Liver (tissue), 9 donors: ENCODE measurements around the gene HNRNPA1. TPM values are rescaled to one million over a fixed set of nuclear protein-coding genes. Genes with fewer than 3 reads are reported as not detected.
"Not testable (repeated sequence)": the region's sequence is repeated elsewhere in the genome, so short reads cannot be mapped to it uniquely, and the experiment has no call there.

ENCODE experiments used
- DNase-seq: peaks from one replicate; pipeline ENCODE4 v3.0.0-alpha.2; 2017; ENCODE audit warnings: low spot score
- H3K27ac ChIP-seq, 2 donors: one replicate each; pipeline ENCODE4 v1.7.0; 2013; ENCODE audit warnings: inconsistent platforms in 2 of 2, low read length in 2 of 2, control low read depth in 1 of 2, low read depth in 1 of 2, mild to moderate bottlenecking in 1 of 2
- H3K27me3 ChIP-seq, 4 donors: one replicate each; pipeline versions ENCODE4 v1.6.1 to v1.7.0; 2013; ENCODE audit warnings: low read length in 3 of 4, inconsistent platforms in 1 of 4, mild to moderate bottlenecking in 1 of 4, moderate library complexity in 1 of 4; ENCODE audit not compliant: control insufficient read depth in 4 of 4, insufficient read depth in 4 of 4
- H3K36me3 ChIP-seq, 4 donors: one replicate each; pipeline versions ENCODE4 v1.6.1 to v1.7.0; 2013; ENCODE audit warnings: low read length in 3 of 4, mild to moderate bottlenecking in 3 of 4, low read depth in 1 of 4, moderate library complexity in 1 of 4; ENCODE audit not compliant: control insufficient read depth in 4 of 4, insufficient read depth in 3 of 4
- H3K4me1 ChIP-seq, 4 donors: one replicate each; pipeline versions ENCODE4 v1.6.1 to v1.7.0; 2013; ENCODE audit warnings: low read length in 3 of 4, mild to moderate bottlenecking in 3 of 4, moderate library complexity in 1 of 4; ENCODE audit not compliant: control insufficient read depth in 4 of 4, insufficient read depth in 4 of 4
- H3K4me3 ChIP-seq, 3 donors: one replicate each; pipeline versions ENCODE4 v1.6.1 to v1.7.0; 2013; ENCODE audit warnings: low read length in 3 of 3, control low read depth in 1 of 3, low read depth in 1 of 3, mild to moderate bottlenecking in 1 of 3
- H3K9ac ChIP-seq, 2 donors: one replicate each; pipeline ENCODE4 v1.7.0; 2013; ENCODE audit warnings: low read length in 2 of 2, mild to moderate bottlenecking in 2 of 2, moderate library complexity in 2 of 2, control low read depth in 1 of 2, low read depth in 1 of 2
- H3K9me3 ChIP-seq, 4 donors: one replicate each; pipeline versions ENCODE4 v1.6.1 to v1.7.0; 2013; ENCODE audit warnings: low read length in 3 of 4; ENCODE audit not compliant: control insufficient read depth in 4 of 4
- CTCF ChIP-seq: fragments of 150-350 bp; IDR thresholded peaks from 2 replicates; pipeline ENCODE4 v1.5.1; 2017; ENCODE audit warnings: improper control_type of control experiment, low read depth, low read length; ENCODE audit not compliant: missing input control
- EGR1 ChIP-seq, 2 donors: IDR thresholded peaks; 2 replicates each; pipeline ENCODE4 v1.6.1; 2016 to 2018; ENCODE audit warnings: antibody characterized with exemption in 2 of 2, low read depth in 2 of 2
- FOXA2 ChIP-seq: IDR thresholded peaks from 2 replicates; pipeline ENCODE4 v1.6.1; 2016; ENCODE audit warnings: antibody characterized with exemption
- GABPA ChIP-seq, 2 donors: IDR thresholded peaks in 1 of 2; conservative IDR thresholded peaks in 1 of 2; 2 replicates each; pipeline ENCODE4 v1.6.1; 2016; ENCODE audit warnings: antibody characterized with exemption in 2 of 2, mild to moderate bottlenecking in 1 of 2, moderate library complexity in 1 of 2
- HNF4A ChIP-seq, 2 donors: conservative IDR thresholded peaks; 2 replicates each; pipeline ENCODE4 v1.6.1; 2016; ENCODE audit warnings: antibody characterized with exemption in 2 of 2, mild to moderate bottlenecking in 2 of 2
- HNF4G ChIP-seq: IDR thresholded peaks from 2 replicates; pipeline ENCODE4 v1.6.1; 2016; ENCODE audit warnings: antibody characterized with exemption
- JUND ChIP-seq, 2 donors: IDR thresholded peaks; 2 replicates each; pipeline ENCODE4 v1.6.1; 2016; ENCODE audit warnings: antibody characterized with exemption in 2 of 2
- RAD21 ChIP-seq, 2 donors: IDR thresholded peaks; 2 replicates each; pipeline ENCODE4 v1.6.1; 2016; ENCODE audit warnings: antibody characterized with exemption in 2 of 2, mild to moderate bottlenecking in 2 of 2
- RXRA ChIP-seq, 2 donors: IDR thresholded peaks; 2 replicates each; pipeline ENCODE4 v1.6.1; 2017 to 2018; ENCODE audit warnings: antibody characterized with exemption in 2 of 2, mild to moderate bottlenecking in 1 of 2
- SP1 ChIP-seq: IDR thresholded peaks from 2 replicates; pipeline ENCODE4 v1.6.1; 2018; ENCODE audit warnings: antibody characterized with exemption, mild to moderate bottlenecking
- TAF1 ChIP-seq: conservative IDR thresholded peaks from 2 replicates; pipeline ENCODE4 v1.6.1; 2016; ENCODE audit warnings: antibody characterized with exemption, mild to moderate bottlenecking
- YY1 ChIP-seq: IDR thresholded peaks from 2 replicates; pipeline ENCODE4 v1.6.1; 2016; ENCODE audit warnings: antibody characterized with exemption, mild to moderate bottlenecking
- WGBS: extraction: QIAGEN DNeasy Blood & Tissue Kit; methylation state at CpG from one replicate; pipeline ENCODE4 v1.1.7; 2013; 5-methylcytosine and 5-hydroxymethylcytosine counted together
- polyA plus RNA-seq, 2 donors: library from polyadenylated mRNA; stranded (reverse) in 1 of 2; unstranded in 1 of 2; fragments of 200-250 nt in 1 of 2; fragments of >200 nt in 1 of 2; fragmentation: Nextera tagmentation in 1 of 2; extraction: Ambion mirVana in 1 of 2; gene quantifications; one replicate each; pipeline versions ENCODE4 v1.2.1 to v1.2.3, GENCODE V29; 2013 to 2015
- total RNA-seq, 2 donors: library from RNA; depleted of rRNA; stranded (reverse); fragments of >200 nt; gene quantifications; one replicate each; pipeline ENCODE4 v1.2.3, GENCODE V29; 2014
- TF ChIP-seq, protein P1 (sequence below): IDR thresholded peaks from 2 replicates; pipeline ENCODE4 v1.6.1; 2016; ENCODE audit warnings: antibody characterized with exemption
- TF ChIP-seq, protein P2 (sequence below): IDR thresholded peaks from 2 replicates; pipeline ENCODE4 v1.6.1; 2016; ENCODE audit warnings: antibody characterized with exemption
- TF ChIP-seq, protein P3 (sequence below): IDR thresholded peaks from 2 replicates; pipeline ENCODE4 v1.6.1; 2016; ENCODE audit warnings: antibody characterized with exemption, mild to moderate bottlenecking
- TF ChIP-seq, protein P4 (sequence below): IDR thresholded peaks from 2 replicates; pipeline ENCODE4 v1.6.1; 2016; ENCODE audit warnings: antibody characterized with exemption
- donor health status: healthy.
- donor health status: healthy.
- donor health status: healthy.
- donor health status: healthy.
- donor health status: healthy.

HNRNPA1 gene
- total RNA-seq (100 to 1,000 TPM; 169 to 274 TPM), polyA plus RNA-seq (100 to 1,000 TPM in 1 of 2 donors, 10 to 100 TPM in 1; 81.0 to 241 TPM)

- peak within 1 kb of the TSS; percentile 73 to 90 for H3K9ac ChIP-seq
- H3K36me3 ChIP-seq = peaks cover 10 to 36% (median 27%) of the 10 kb centered on the region in 4 donors
- no peaks in the 10 kb centered on the region for H3K9me3 ChIP-seq
- H3K27me3 ChIP-seq = no peaks in the 10 kb centered on the region
- H3K27ac ChIP-seq = peak within 1 kb of the TSS; percentile 89 to 94
- H3K4me3 ChIP-seq = peak within 1 kb of the TSS; percentile 53 to 95 (median 86)
- H3K4me1 ChIP-seq = peaks cover 0 to 50% (median 42%) of the 10 kb centered on the region in 4 donors
- TF ChIP-seq RAD21 (IDR thresholded peaks at IDR 0.05) = no peak
- no peak for TF ChIP-seq GABPA (IDR thresholded peaks at IDR 0.05 in 1 of 2, conservative IDR thresholded peaks at IDR 0.05 in 1 of 2)
- TF ChIP-seq YY1 = peak; percentile 92
- no peak for TF ChIP-seq CTCF
- no peak for TF ChIP-seq HNF4A (conservative IDR thresholded peaks at IDR 0.05)
- TF ChIP-seq, protein P1, sequence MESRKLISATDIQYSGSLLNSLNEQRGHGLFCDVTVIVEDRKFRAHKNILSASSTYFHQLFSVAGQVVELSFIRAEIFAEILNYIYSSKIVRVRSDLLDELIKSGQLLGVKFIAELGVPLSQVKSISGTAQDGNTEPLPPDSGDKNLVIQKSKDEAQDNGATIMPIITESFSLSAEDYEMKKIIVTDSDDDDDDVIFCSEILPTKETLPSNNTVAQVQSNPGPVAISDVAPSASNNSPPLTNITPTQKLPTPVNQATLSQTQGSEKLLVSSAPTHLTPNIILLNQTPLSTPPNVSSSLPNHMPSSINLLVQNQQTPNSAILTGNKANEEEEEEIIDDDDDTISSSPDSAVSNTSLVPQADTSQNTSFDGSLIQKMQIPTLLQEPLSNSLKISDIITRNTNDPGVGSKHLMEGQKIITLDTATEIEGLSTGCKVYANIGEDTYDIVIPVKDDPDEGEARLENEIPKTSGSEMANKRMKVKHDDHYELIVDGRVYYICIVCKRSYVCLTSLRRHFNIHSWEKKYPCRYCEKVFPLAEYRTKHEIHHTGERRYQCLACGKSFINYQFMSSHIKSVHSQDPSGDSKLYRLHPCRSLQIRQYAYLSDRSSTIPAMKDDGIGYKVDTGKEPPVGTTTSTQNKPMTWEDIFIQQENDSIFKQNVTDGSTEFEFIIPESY = no peak
- TF ChIP-seq SP1 = peak; percentile 97
- TF ChIP-seq, protein P2, sequence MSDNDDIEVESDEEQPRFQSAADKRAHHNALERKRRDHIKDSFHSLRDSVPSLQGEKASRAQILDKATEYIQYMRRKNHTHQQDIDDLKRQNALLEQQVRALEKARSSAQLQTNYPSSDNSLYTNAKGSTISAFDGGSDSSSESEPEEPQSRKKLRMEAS = peak; percentile 43
- no peak for TF ChIP-seq FOXA2
- peak in 1 of 2 donors; percentile 6 for TF ChIP-seq JUND (IDR thresholded peaks at IDR 0.05)
- peak in 1 of 2 donors; percentile 19 for TF ChIP-seq EGR1 (IDR thresholded peaks at IDR 0.05; ENCODE audit: low read depth in 2 of 2)
- TF ChIP-seq HNF4G = no peak
- TF ChIP-seq TAF1 = peak; percentile 100
- no peak for TF ChIP-seq RXRA (IDR thresholded peaks at IDR 0.05)
- TF ChIP-seq, protein P3, sequence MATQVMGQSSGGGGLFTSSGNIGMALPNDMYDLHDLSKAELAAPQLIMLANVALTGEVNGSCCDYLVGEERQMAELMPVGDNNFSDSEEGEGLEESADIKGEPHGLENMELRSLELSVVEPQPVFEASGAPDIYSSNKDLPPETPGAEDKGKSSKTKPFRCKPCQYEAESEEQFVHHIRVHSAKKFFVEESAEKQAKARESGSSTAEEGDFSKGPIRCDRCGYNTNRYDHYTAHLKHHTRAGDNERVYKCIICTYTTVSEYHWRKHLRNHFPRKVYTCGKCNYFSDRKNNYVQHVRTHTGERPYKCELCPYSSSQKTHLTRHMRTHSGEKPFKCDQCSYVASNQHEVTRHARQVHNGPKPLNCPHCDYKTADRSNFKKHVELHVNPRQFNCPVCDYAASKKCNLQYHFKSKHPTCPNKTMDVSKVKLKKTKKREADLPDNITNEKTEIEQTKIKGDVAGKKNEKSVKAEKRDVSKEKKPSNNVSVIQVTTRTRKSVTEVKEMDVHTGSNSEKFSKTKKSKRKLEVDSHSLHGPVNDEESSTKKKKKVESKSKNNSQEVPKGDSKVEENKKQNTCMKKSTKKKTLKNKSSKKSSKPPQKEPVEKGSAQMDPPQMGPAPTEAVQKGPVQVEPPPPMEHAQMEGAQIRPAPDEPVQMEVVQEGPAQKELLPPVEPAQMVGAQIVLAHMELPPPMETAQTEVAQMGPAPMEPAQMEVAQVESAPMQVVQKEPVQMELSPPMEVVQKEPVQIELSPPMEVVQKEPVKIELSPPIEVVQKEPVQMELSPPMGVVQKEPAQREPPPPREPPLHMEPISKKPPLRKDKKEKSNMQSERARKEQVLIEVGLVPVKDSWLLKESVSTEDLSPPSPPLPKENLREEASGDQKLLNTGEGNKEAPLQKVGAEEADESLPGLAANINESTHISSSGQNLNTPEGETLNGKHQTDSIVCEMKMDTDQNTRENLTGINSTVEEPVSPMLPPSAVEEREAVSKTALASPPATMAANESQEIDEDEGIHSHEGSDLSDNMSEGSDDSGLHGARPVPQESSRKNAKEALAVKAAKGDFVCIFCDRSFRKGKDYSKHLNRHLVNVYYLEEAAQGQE = peak; percentile 95
- TF ChIP-seq, protein P4, sequence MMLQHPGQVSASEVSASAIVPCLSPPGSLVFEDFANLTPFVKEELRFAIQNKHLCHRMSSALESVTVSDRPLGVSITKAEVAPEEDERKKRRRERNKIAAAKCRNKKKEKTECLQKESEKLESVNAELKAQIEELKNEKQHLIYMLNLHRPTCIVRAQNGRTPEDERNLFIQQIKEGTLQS = no peak
- WGBS = under 1% methylated on average over 48 of the region's 48 CpGs
- DNase-seq = peak; percentile 93
Observed at GRCh38 chr12:54280468-54281260, at the start of gene HNRNPA1. Gene HNRNPA1, plus strand, starts transcription at chr12:54280726. Its CDS starts 82 bp downstream, at chr12:54280808.

DNA sequence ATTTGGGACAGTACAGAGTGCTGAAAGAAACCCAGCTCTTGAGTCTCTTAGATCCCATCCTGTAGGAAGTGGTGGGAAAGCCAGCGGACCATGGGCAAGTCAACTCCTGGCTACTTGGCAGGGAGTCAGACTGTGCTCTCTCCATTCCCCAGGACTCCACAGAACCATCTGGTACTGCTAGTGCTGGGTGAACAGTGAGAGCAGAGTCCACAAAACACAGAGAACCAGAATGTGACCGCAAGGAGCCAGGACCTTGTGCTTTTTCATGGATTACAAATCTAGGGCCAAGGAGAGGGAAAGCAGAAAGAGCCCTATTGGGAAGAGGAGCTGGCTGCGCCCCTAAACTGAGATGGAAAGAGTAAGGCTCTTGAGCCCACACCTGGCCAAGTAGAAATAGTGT, 49.3 kb upstream of the HNRNPA1 start:
- H3K4me1 ChIP-seq, H3K27ac ChIP-seq, H3K9me3 ChIP-seq, H3K27me3 ChIP-seq, H3K9ac ChIP-seq, H3K36me3 ChIP-seq, DNase-seq, H3K4me3 ChIP-seq: not testable (repeated sequence)
- 99% methylated on average over 3 of the region's 3 CpGs for WGBS
